Thymus (tissue), 11 donors: Measurements from ENCODE around the gene EYS. TPM values are rescaled to one million over a fixed set of nuclear protein-coding genes. Genes with fewer than 3 reads are reported as not detected.
"Not testable (repeated sequence)": the region's sequence is repeated elsewhere in the genome, so short reads cannot be mapped to it uniquely, and the experiment has no call there.

Source experiments
- DNase-seq, 9 donors: peaks; one replicate each; pipeline ENCODE4 v3.0.0-alpha.2; 2013; ENCODE audit warnings: low spot score in 9 of 9, low read depth in 6 of 9, missing footprints in 1 of 9
- H3K27ac ChIP-seq, 2 donors: one replicate each; pipeline ENCODE4 v1.5.1; 2013; ENCODE audit warnings: control low read depth in 1 of 2, low read depth in 1 of 2, low read length in 1 of 2, mild to moderate bottlenecking in 1 of 2, moderate library complexity in 1 of 2
- H3K27me3 ChIP-seq, 2 donors: one replicate each; pipeline ENCODE4 v1.5.1; 2013; ENCODE audit warnings: low read length in 1 of 2; ENCODE audit not compliant: control insufficient read depth in 2 of 2, insufficient read depth in 1 of 2
- H3K36me3 ChIP-seq, 2 donors: one replicate each; pipeline ENCODE4 v1.5.1; 2013; ENCODE audit warnings: low read length in 1 of 2, mild to moderate bottlenecking in 1 of 2, moderate library complexity in 1 of 2; ENCODE audit not compliant: control insufficient read depth in 2 of 2, insufficient read depth in 2 of 2
- H3K4me1 ChIP-seq, 2 donors: one replicate each; pipeline ENCODE4 v1.5.1; 2013; ENCODE audit warnings: low read length in 2 of 2; ENCODE audit not compliant: control insufficient read depth in 2 of 2, insufficient read depth in 2 of 2
- H3K4me3 ChIP-seq, 2 donors: one replicate each; pipeline ENCODE4 v1.5.1; 2013; ENCODE audit warnings: low read length in 2 of 2, control low read depth in 1 of 2, mild to moderate bottlenecking in 1 of 2
- H3K9me3 ChIP-seq, 2 donors: one replicate each; pipeline ENCODE4 v1.5.1; 2013; ENCODE audit warnings: low read length in 1 of 2, mild to moderate bottlenecking in 1 of 2; ENCODE audit not compliant: control insufficient read depth in 2 of 2, insufficient read depth in 1 of 2
- WGBS: extraction: QIAGEN DNeasy Blood & Tissue Kit; methylation state at CpG from one replicate; pipeline ENCODE4 v1.1.7; 2013; 5-methylcytosine and 5-hydroxymethylcytosine counted together
- polyA plus RNA-seq: library from polyadenylated mRNA; stranded (reverse); fragments of 200-250 nt; gene quantifications from one replicate; pipeline ENCODE4 v1.2.3, GENCODE V29; 2013
- total RNA-seq: library from RNA; stranded (reverse); fragments of 120-200 nt; gene quantifications from one replicate; pipeline ENCODE4 v1.2.4, GENCODE V29; 2013
- donor health status: healthy.

The EYS gene
- total and polyA plus RNA-seq, 2 donors = 0.05 to 0.28 TPM

DNA sequence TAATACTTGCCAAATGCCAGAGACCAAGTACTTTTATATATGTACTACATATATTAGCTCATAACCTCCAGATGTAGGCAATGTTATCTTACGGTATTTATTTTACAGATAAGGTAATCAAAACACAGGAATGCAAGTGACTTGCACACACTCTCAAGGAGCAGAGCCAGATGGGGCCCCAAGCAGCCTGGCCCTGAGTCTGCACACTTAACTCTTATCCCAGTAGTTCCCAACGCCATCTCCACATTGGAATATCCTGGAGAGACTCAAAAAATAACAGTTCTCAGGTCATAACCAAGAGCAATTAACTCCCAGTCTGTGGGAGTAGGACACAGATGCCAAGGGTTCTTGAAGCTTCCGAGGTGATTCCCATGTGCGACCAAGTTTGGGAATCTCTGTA lies 1672.7 kb downstream of the EYS start:
- H3K4me1 ChIP-seq = no peaks in the 10 kb centered on the region
- no peaks in the 10 kb centered on the region for H3K27me3 ChIP-seq
- WGBS = 93% methylated on average over 4 of the region's 4 CpGs
- H3K9me3 ChIP-seq = peaks cover 0 to 8% of the 10 kb centered on the region in 2 donors
- no peaks in the 10 kb centered on the region for H3K36me3 ChIP-seq
- H3K27ac ChIP-seq = no peak overlapping the region
- H3K4me3 ChIP-seq = no peak overlapping the region
- DNase-seq = no peak

DNA sequence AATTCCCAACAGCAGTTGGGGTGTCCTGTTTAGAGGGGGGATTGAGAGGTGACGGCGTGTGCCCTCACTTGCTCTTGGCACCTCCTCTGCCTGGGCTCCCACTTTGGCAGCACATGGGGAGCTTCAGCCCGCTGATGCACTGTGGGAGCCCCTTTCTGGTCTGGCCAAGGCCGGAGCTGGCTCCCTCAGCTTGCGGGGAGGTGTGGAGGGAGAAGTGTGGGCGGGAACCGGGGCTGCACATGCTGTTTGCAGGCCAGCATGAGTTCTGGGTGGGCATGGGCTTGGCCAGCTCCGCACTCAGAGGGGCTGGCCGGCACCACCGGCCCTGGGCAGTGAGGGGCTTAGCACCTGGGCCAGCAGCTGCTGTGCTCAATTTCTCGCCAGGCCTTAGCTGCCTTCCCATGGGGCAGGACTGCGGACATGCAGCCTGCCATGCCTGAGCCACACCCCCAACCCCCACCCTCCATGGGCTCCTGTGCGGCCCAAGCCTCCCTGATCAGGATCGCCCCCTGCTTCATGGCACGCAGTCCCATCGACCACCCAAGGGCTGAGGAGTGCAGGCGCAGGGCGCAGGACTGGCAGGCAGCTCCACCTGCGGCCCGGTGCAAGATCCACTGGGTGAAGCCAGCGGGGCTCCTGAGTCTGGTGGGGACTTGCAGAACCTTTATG lies 1675.9 kb downstream of the EYS start:
- WGBS = 98% methylated on average over 21 of the region's 21 CpGs

DNA sequence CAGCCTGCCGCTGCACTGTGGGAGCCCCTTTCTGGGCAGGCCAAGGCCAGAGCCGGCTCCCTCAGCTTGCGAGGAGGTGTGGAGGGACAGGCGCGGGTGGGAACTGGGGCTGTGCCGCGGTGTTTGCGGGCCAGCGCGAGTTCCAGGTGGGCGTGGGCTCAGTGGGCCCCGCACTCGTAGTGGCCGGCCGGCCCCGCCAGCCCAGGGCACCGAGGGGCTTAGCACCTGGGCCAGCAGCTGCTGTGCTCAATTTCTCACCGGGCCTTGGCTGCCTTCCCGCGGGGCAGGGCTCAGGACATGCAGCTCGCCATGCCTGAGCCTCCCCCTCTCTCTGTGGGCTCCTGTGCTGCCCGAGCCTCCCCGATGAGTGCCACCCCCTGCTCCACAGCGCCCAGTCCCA lies 1683.3 kb downstream of the EYS start:
- H3K4me1 ChIP-seq = no peaks in the 10 kb centered on the region
- DNase-seq = no peak
- WGBS = 97% methylated on average over 24 of the region's 24 CpGs

More for the DNA sequence above, 1675.9 kb downstream of the EYS start:
- H3K4me1 ChIP-seq, H3K27me3 ChIP-seq, H3K4me3 ChIP-seq, H3K36me3 ChIP-seq, DNase-seq, H3K9me3 ChIP-seq, H3K27ac ChIP-seq: not testable (repeated sequence)

GRCh38 chr6:64014595-64014994 lies 1692.4 kb downstream of the EYS start:
- Histone ChIP-seq H3K36me3 (no peaks in the 10 kb centered on the region), H3K4me3 (no peak overlapping the region), H3K4me1 (no peaks in the 10 kb centered on the region), H3K27ac (no peak overlapping the region), H3K27me3 (no peaks in the 10 kb centered on the region), H3K9me3 (no peaks in the 10 kb centered on the region)
- no peak for DNase-seq

More for the DNA sequence above, 1683.3 kb downstream of the EYS start:
- Histone ChIP-seq H3K36me3 (no peaks in the 10 kb centered on the region), H3K27ac (no peak overlapping the region), H3K4me3 (no peak overlapping the region), H3K9me3 (no peaks in the 10 kb centered on the region), H3K27me3 (no peaks in the 10 kb centered on the region)

GRCh38 chr6:64013011-64013410 lies 1694.0 kb downstream of the EYS start:
- Histone ChIP-seq H3K27me3 (no peaks in the 10 kb centered on the region), H3K36me3 (no peaks in the 10 kb centered on the region), H3K4me3 (no peak overlapping the region), H3K4me1 (no peaks in the 10 kb centered on the region), H3K9me3 (no peaks in the 10 kb centered on the region), H3K27ac (no peak overlapping the region)
- no peak for DNase-seq
- 91% methylated on average over 8 of the region's 8 CpGs for WGBS

DNA sequence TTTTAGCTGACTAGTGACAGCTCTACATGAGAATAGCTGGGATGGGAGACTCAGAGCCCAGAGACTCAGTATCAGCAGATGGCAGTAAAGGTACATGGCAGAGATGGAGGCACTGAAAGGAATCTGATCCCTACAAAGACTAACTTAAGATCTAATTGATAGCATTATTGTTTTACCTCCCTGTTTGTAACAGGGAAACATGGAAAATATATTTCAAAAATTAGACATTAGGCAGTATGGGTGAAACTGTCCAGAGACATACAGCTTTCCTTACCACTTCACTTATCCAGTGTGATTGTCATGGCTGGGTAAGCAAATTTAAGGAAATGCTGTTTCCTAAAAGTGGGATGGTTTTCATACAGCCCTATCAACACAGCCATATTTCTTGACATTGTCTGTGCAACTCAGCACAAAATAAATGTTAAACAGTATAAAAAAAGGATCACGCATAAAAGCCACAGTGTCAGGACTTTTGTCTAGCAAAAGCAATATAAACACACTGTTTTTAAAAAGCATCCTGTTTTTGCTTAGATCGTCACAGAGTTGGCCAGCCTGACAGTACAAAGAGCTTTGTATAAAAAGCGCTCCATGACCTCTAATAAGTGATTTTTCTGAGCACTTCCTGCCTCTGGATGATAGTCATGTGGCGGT lies 1694.5 kb downstream of the EYS start:
- H3K9me3 ChIP-seq = no peaks in the 10 kb centered on the region
- no peaks in the 10 kb centered on the region for H3K4me1 ChIP-seq
- H3K4me3 ChIP-seq = no peak overlapping the region
- WGBS = 92% methylated on average over 4 of the region's 4 CpGs
- no peaks in the 10 kb centered on the region for H3K36me3 ChIP-seq
- no peak overlapping the region for H3K27ac ChIP-seq
- peak in 1 of 9 donors; percentile 12 for DNase-seq
- H3K27me3 ChIP-seq = no peaks in the 10 kb centered on the region

- WGBS = 94% methylated on average over 3 of the region's 3 CpGs
- Histone ChIP-seq H3K4me3 (no peak overlapping the region), H3K36me3 (no peaks in the 10 kb centered on the region), H3K4me1 (no peaks in the 10 kb centered on the region), H3K27ac (no peak overlapping the region), H3K9me3 (no peaks in the 10 kb centered on the region), H3K27me3 (no peaks in the 10 kb centered on the region)
- DNase-seq = no peak
Measured at GRCh38 chr6:64010666-64011065, 1696.4 kb downstream of the EYS start.

GRCh38 chr6:64010010-64010409 lies 1697.0 kb downstream of the EYS start:
- H3K36me3 ChIP-seq = no peaks in the 10 kb centered on the region
- H3K4me1 ChIP-seq = no peaks in the 10 kb centered on the region
- no peaks in the 10 kb centered on the region for H3K9me3 ChIP-seq
- H3K4me3 ChIP-seq = no peak overlapping the region
- 97% methylated on average over 8 of the region's 8 CpGs for WGBS
- no peak for DNase-seq
- no peak overlapping the region for H3K27ac ChIP-seq
- no peaks in the 10 kb centered on the region for H3K27me3 ChIP-seq

- Histone ChIP-seq H3K9me3 (no peaks in the 10 kb centered on the region), H3K36me3 (no peaks in the 10 kb centered on the region), H3K27ac (no peak overlapping the region), H3K4me1 (no peaks in the 10 kb centered on the region), H3K27me3 (no peaks in the 10 kb centered on the region), H3K4me3 (no peak overlapping the region)
- DNase-seq = no peak
Measured at GRCh38 chr6:64006246-64006645, 1700.8 kb downstream of the EYS start.
